Ascending aorta (tissue), 2 donors: ENCODE results near the gene SECTM1. TPM values are rescaled to one million over a fixed set of nuclear protein-coding genes. Genes with fewer than 3 reads are reported as not detected.
"Not testable (repeated sequence)": the region's sequence is repeated elsewhere in the genome, so short reads cannot be mapped to it uniquely, and the experiment has no call there.

Source experiments
- DNase-seq, 2 donors: peaks; one replicate each; pipeline ENCODE4 v3.0.0-alpha.2; 2019; ENCODE audit warnings: low spot score in 2 of 2
- H3K27ac ChIP-seq, 2 donors: fragments of 200-600 bp; sonication (generic); one replicate each; pipeline ENCODE4 v1.5.1; 2016 to 2017; ENCODE audit warnings: mild to moderate bottlenecking in 1 of 2
- H3K27me3 ChIP-seq: fragments of 200-600 bp; sonication (generic); one replicate; pipeline ENCODE4 v1.5.1; 2017
- H3K36me3 ChIP-seq, 2 donors: fragments of 200-600 bp; sonication (generic); one replicate each; pipeline ENCODE4 v1.5.1; 2016
- H3K4me1 ChIP-seq, 2 donors: fragments of 200-600 bp; sonication (generic); one replicate each; pipeline ENCODE4 v1.5.1; 2016 to 2017; ENCODE audit warnings: mild to moderate bottlenecking in 1 of 2
- H3K4me3 ChIP-seq, 2 donors: fragments of 200-600 bp; sonication (generic); one replicate each; pipeline ENCODE4 v1.5.1; 2016 to 2017; ENCODE audit warnings: mild to moderate bottlenecking in 1 of 2
- H3K9me3 ChIP-seq, 2 donors: fragments of 200-600 bp; sonication (generic); one replicate each; pipeline ENCODE4 v1.5.1; 2016
- intact Hi-C: fragments of 100-400 bp; cut with DNase I; formaldehyde crosslinking; loops from one replicate; pipeline ENCODE4 v1.15.1; 2023
- total RNA-seq: library from RNA; depleted of rRNA; stranded (reverse); fragments of >200 nt; gene quantifications from one replicate; pipeline ENCODE4 v1.1.0, GENCODE V29; 2016
- TF ChIP-seq, protein P1 (sequence below), 3 experiments: fragments of 200-600 bp in 2 of 3; fragments of 450-650 bp in 1 of 3; sonication (generic) in 2 of 3; IDR thresholded peaks; one replicate each; pipeline ENCODE4 v1.5.1; 2016 to 2019; ENCODE audit warnings: antibody characterized with exemption in 3 of 3, mild to moderate bottlenecking in 1 of 3, moderate library complexity in 1 of 3

The SECTM1 gene
- total RNA-seq, 1 donor from 2014 or later, result 49.5 TPM

DNA sequence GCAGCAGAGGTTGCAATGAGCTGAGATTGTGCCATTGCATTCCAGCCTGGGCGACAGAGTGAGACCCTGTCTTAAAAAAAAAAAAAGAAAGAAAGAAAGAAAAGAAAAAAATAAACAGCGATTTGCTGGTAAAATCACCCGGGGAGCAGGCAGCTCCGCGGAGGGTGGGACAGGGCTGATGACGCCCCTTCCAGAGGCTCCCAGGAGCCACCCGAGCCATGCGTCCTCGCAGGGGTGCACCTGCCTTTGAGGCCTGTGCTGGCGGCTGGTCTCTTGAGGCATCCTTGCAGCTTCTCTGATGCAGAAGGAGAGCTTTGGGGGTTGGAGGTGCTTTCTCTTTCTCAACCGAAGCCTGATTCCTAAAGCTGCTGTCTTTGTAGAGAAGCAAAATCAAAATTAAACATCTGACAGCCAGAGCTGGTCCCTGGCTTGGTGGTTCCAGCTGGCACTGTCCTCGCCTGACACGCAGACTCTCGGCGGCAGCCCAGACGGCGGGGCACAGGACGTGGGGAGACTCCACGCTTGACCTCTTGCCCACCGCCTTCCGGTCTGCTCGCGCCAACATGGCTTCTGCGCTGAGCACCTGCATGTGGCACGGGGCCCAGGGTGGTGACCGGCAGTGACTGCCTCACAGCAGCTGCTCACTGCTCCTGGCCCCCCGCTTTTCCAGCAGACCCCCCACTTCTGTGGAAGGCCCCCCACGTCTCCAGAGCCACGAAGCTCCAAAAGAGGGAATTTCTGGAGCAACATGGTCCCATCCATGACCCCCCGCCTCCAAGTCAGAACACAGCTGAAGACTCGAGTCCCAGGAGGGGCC is 44.6 kb upstream of the SECTM1 start:
- H3K27me3 ChIP-seq, result peaks cover 11% of the 10 kb centered on the region
- H3K9me3 ChIP-seq, result no peaks in the 10 kb centered on the region
- H3K4me3 ChIP-seq, result no peak overlapping the region
- TF ChIP-seq, protein P1, sequence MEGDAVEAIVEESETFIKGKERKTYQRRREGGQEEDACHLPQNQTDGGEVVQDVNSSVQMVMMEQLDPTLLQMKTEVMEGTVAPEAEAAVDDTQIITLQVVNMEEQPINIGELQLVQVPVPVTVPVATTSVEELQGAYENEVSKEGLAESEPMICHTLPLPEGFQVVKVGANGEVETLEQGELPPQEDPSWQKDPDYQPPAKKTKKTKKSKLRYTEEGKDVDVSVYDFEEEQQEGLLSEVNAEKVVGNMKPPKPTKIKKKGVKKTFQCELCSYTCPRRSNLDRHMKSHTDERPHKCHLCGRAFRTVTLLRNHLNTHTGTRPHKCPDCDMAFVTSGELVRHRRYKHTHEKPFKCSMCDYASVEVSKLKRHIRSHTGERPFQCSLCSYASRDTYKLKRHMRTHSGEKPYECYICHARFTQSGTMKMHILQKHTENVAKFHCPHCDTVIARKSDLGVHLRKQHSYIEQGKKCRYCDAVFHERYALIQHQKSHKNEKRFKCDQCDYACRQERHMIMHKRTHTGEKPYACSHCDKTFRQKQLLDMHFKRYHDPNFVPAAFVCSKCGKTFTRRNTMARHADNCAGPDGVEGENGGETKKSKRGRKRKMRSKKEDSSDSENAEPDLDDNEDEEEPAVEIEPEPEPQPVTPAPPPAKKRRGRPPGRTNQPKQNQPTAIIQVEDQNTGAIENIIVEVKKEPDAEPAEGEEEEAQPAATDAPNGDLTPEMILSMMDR (IDR thresholded peaks at IDR 0.05), result no peak
- no peaks in the 10 kb centered on the region for H3K36me3 ChIP-seq
- H3K27ac ChIP-seq, result no peak overlapping the region
- intact Hi-C loops, result no loop called here
- H3K4me1 ChIP-seq, result no peaks in the 10 kb centered on the region
- no peak for DNase-seq

DNA sequence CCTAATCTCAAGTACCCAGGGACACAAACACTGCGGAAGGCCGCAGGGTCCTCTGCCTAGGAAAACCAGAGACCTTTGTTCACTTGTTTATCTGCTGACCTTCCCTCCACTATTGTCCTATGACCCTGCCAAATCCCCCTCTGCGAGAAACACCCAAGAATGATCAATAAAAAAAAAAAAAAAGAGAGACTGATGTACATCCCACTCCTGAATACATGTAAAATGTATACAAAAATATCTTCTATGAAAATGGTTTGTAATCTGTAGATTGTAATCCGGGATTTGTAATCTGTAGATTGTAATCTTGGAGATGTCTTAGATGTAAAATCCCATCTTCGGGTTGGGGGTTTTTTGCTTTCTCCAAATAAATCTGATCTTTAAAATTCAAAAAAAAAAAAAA is 43.7 kb upstream of the SECTM1 start:
- H3K4me3 ChIP-seq, H3K27ac ChIP-seq, DNase-seq, H3K36me3 ChIP-seq, H3K4me1 ChIP-seq, H3K9me3 ChIP-seq, intact Hi-C loops: not testable (repeated sequence)
- peaks cover 11% of the 10 kb centered on the region for H3K27me3 ChIP-seq

DNA sequence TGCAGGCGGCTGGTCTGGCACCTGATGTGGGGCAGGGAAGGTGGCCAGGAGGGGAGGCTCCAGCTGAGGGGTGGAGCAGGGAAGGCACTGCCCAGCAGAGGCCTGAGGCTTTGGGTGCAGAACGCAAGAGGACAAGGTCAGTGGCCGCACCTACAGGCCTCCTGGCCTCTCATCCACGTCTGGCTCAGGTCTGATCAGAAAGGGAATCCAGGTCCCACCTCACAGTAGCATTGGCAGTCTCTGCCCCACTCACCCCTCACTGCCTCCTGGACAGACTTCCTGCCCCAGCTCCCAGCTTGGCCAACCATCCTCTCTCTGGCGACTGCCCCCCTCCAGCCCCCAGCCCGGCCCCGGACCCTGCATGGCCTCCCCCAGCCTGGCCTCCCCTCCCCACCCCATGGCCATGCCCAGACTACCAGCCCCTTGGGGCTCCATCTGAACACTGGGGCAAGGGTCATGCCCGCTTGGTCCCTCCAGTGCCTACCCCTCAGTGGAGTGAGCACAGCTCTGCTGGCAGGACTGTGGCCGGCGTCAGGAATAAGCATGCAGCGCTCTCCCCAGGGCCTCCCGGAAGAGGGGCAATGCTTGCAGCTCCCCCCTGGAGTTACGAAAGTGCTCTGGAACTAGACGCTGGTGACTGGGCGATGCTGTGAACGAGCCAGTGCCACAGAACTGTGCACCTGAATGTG is 42.6 kb upstream of the SECTM1 start:
- Histone ChIP-seq H3K9me3 (no peaks in the 10 kb centered on the region), H3K27ac (no peak overlapping the region), H3K4me1 (peaks cover under 1 to 3% of the 10 kb centered on the region in 2 donors), H3K36me3 (no peaks in the 10 kb centered on the region), H3K27me3 (peaks cover 18% of the 10 kb centered on the region), H3K4me3 (no peak overlapping the region)
- TF ChIP-seq, protein P1 (IDR thresholded peaks at IDR 0.05), result no peak
- DNase-seq, result no peak
- intact Hi-C loops, result no loop called here

DNA sequence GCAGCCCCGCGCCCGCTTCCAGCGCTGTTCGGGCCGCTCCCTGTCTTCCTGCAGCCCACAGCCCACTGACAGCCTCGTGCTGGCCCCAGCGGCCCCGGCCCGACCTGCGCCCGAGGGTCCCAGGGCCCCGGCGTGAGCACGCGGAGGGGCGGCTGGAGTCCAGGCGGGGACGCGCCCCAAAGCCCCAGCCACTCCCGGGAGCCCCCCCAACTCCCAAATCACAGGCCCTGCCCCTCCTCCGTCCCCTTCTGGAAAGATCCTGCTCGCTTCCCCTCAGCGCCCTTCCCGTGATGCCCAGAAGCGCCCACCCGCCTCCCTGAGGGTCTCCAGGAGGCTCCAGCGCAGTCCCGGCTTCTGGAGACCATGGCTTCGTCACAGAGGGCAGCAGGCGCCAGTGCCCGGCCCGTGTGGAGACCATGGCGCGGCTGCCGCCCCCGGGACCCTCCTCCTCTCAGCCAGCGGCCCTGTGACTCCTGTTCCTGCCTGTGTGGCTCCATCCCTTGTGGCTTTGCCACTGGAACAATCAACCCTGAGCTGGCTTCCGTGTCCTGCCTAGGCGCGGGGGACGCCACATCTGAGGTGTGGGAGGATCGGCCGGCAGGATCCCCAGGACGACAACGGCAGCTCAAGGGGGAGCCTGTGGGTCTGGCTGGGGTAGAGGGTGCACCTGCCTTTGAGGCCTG is 41.9 kb upstream of the SECTM1 start:
- TF ChIP-seq, protein P1 (IDR thresholded peaks at IDR 0.05), result no peak
- Histone ChIP-seq H3K36me3 (no peaks in the 10 kb centered on the region), H3K4me1 (peaks cover 6 to 10% of the 10 kb centered on the region in 2 donors), H3K27ac (no peak overlapping the region), H3K4me3 (no peak overlapping the region), H3K27me3 (peaks cover 19% of the 10 kb centered on the region), H3K9me3 (no peaks in the 10 kb centered on the region)
- no peak for DNase-seq
- intact Hi-C loops, result no loop called here

DNA sequence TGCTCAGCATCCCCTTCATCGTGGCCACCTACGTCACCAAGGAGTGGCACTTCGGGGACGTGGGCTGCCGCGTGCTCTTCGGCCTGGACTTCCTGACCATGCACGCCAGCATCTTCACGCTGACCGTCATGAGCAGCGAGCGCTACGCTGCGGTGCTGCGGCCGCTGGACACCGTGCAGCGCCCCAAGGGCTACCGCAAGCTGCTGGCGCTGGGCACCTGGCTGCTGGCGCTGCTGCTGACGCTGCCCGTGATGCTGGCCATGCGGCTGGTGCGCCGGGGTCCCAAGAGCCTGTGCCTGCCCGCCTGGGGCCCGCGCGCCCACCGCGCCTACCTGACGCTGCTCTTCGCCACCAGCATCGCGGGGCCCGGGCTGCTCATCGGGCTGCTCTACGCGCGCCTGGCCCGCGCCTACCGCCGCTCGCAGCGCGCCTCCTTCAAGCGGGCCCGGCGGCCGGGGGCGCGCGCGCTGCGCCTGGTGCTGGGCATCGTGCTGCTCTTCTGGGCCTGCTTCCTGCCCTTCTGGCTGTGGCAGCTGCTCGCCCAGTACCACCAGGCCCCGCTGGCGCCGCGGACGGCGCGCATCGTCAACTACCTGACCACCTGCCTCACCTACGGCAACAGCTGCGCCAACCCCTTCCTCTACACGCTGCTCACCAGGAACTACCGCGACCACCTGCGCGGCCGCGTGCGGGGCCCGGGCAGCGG is 41.2 kb upstream of the SECTM1 start:
- no peaks in the 10 kb centered on the region for H3K36me3 ChIP-seq
- TF ChIP-seq, protein P1 (IDR thresholded peaks at IDR 0.05), result no peak
- no peak for DNase-seq
- H3K27me3 ChIP-seq, result peaks cover 14% of the 10 kb centered on the region
- H3K27ac ChIP-seq, result no peak overlapping the region
- no peaks in the 10 kb centered on the region for H3K9me3 ChIP-seq
- H3K4me1 ChIP-seq, result peaks cover 9 to 10% of the 10 kb centered on the region in 2 donors
- intact Hi-C loops, result no loop called here
- H3K4me3 ChIP-seq, result no peak overlapping the region
